WTC11 (cell line): ENCODE measurements around the gene AFG3L2. TPM values are rescaled to one million over a fixed set of nuclear protein-coding genes. Genes with fewer than 3 reads are reported as not detected.

ENCODE experiments used
- ATAC-seq: fragments of 200-7000 bp; cut with Tn5 transposase; 2 replicates; pipeline ENCODE4 v1.10.0; 2021; ENCODE audit warnings: mild to moderate bottlenecking, moderate library complexity
- CTCF ChIA-PET: fragments of 300-600 bp; sonication (Branson Sonifier 250); formaldehyde crosslinking; loops from one replicate; lab custom pipeline; 2021; ENCODE audit warnings: antibody characterized with exemption; lab: Charles Lee
- POLR2A ChIA-PET: fragments of 350-600 bp; sonication (Branson Sonifier 250); formaldehyde crosslinking; loops from one replicate; lab custom pipeline; 2021; ENCODE audit warnings: antibody characterized with exemption; lab: Charles Lee
- DNase-seq: peaks from one replicate; pipeline ENCODE4 v3.0.0; 2021; ENCODE audit warnings: low spot score
- H3K27ac Mint-ChIP-seq: 2 replicates; pipeline ENCODE4 v1.8.0; 2021; ENCODE audit warnings: mixed read lengths
- H3K27me3 Mint-ChIP-seq: 2 replicates; pipeline ENCODE4 v1.8.0; 2021; ENCODE audit warnings: low read depth, mild to moderate bottlenecking, moderate library complexity, mixed read lengths
- H3K36me3 Mint-ChIP-seq: 2 replicates; pipeline ENCODE4 v1.8.0; 2021; ENCODE audit warnings: mixed read lengths
- H3K4me1 Mint-ChIP-seq: 2 replicates; pipeline ENCODE4 v1.8.0; 2022; ENCODE audit warnings: mixed read lengths
- H3K4me3 Mint-ChIP-seq: 2 replicates; pipeline ENCODE4 v1.8.0; 2021; ENCODE audit warnings: mild to moderate bottlenecking, moderate library complexity, mixed read lengths
- H3K9me3 Mint-ChIP-seq: 2 replicates; pipeline ENCODE4 v1.8.0; 2021; ENCODE audit warnings: mixed read lengths
- CBFB ChIP-seq: sonication (generic); formaldehyde crosslinking; IDR thresholded peaks from 2 replicates; pipeline ENCODE4 v1.8.1; 2022; ENCODE audit warnings: mild to moderate bottlenecking, low read depth, missing genetic modification reagents
- CREB1 ChIP-seq: sonication (generic); formaldehyde crosslinking; IDR thresholded peaks from 2 replicates; pipeline ENCODE4 v1.8.0; 2023; ENCODE audit warnings: mild to moderate bottlenecking, missing genetic modification reagents
- CREM ChIP-seq: sonication (generic); formaldehyde crosslinking; IDR thresholded peaks from 2 replicates; pipeline ENCODE4 v1.8.1; 2022; ENCODE audit warnings: mild to moderate bottlenecking, missing genetic modification reagents, moderate library complexity
- ESRRA ChIP-seq: sonication (generic); formaldehyde crosslinking; IDR thresholded peaks from 2 replicates; pipeline ENCODE4 v1.8.1; 2022; ENCODE audit warnings: mild to moderate bottlenecking, missing genetic modification reagents, borderline replicate concordance
- JUN ChIP-seq: sonication (generic); formaldehyde crosslinking; IDR thresholded peaks from 2 replicates; pipeline ENCODE4 v1.8.0; 2023; ENCODE audit warnings: mild to moderate bottlenecking, missing genetic modification reagents
- NR2C2 ChIP-seq: sonication (generic); formaldehyde crosslinking; IDR thresholded peaks from 2 replicates; pipeline ENCODE4 v1.8.0; 2022; ENCODE audit warnings: mild to moderate bottlenecking, missing genetic modification reagents
- OVOL2 ChIP-seq: fragments of 250-450 bp; sonication (Bioruptor Pico); IDR thresholded peaks from 2 replicates; pipeline ENCODE4 v1.9.0; 2021; ENCODE audit warnings: mild to moderate bottlenecking, borderline replicate concordance
- SMAD3 ChIP-seq: sonication (generic); formaldehyde crosslinking; IDR thresholded peaks from 2 replicates; pipeline ENCODE4 v1.8.0; 2022; ENCODE audit warnings: missing genetic modification reagents, mild to moderate bottlenecking, borderline replicate concordance
- SMAD4 ChIP-seq: sonication (generic); formaldehyde crosslinking; IDR thresholded peaks from 2 replicates; pipeline ENCODE4 v1.8.0; 2022; ENCODE audit warnings: mild to moderate bottlenecking, missing genetic modification reagents
- TCF7 ChIP-seq: sonication (generic); formaldehyde crosslinking; IDR thresholded peaks from 2 replicates; pipeline ENCODE4 v1.8.0; 2022; ENCODE audit warnings: mild to moderate bottlenecking, low read depth, missing genetic modification reagents, moderate library complexity
- TEAD1 ChIP-seq: sonication (generic); formaldehyde crosslinking; IDR thresholded peaks from 2 replicates; pipeline ENCODE4 v1.8.0; 2022; ENCODE audit warnings: mild to moderate bottlenecking, missing genetic modification reagents
- ZNF219 ChIP-seq: sonication (generic); formaldehyde crosslinking; IDR thresholded peaks from 2 replicates; pipeline ENCODE4 v1.8.0; 2023; ENCODE audit warnings: missing genetic modification reagents, mild to moderate bottlenecking, borderline replicate concordance
- ZNF232 ChIP-seq: sonication (generic); formaldehyde crosslinking; IDR thresholded peaks from 2 replicates; pipeline ENCODE4 v1.8.0; 2022; ENCODE audit warnings: mild to moderate bottlenecking, missing genetic modification reagents
- ZNF416 ChIP-seq: fragments of 250-450 bp; sonication (Bioruptor Pico); IDR thresholded peaks from 2 replicates; pipeline ENCODE4 v1.9.0; 2021; ENCODE audit warnings: mild to moderate bottlenecking, inconsistent platforms
- total RNA-seq: library from RNA; stranded (reverse); gene quantifications from 3 replicates; pipeline ENCODE4 v1.2.3, GENCODE V29; 2021
- TF ChIP-seq, protein P1 (sequence below): sonication (generic); formaldehyde crosslinking; IDR thresholded peaks from 2 replicates; pipeline ENCODE4 v1.8.1; 2022; ENCODE audit warnings: low read depth, mild to moderate bottlenecking, moderate library complexity, missing genetic modification reagents, borderline replicate concordance
- TF ChIP-seq, protein P2 (sequence below): sonication (generic); formaldehyde crosslinking; IDR thresholded peaks from 2 replicates; pipeline ENCODE4 v1.8.1; 2023; ENCODE audit warnings: mild to moderate bottlenecking, moderate library complexity, missing genetic modification reagents
- TF ChIP-seq, protein P3 (sequence below): fragments of 250-450 bp; sonication (Bioruptor Pico); IDR thresholded peaks from 2 replicates; pipeline ENCODE4 v1.8.0; 2021; ENCODE audit warnings: mild to moderate bottlenecking
- TF ChIP-seq, protein P4 (sequence below): fragments of 250-450 bp; sonication (Bioruptor Pico); IDR thresholded peaks from 2 replicates; pipeline ENCODE4 v1.9.0; 2021; ENCODE audit warnings: mild to moderate bottlenecking
- TF ChIP-seq, protein P5 (sequence below): sonication (generic); formaldehyde crosslinking; IDR thresholded peaks from 2 replicates; pipeline ENCODE4 v1.8.1; 2023; ENCODE audit warnings: mild to moderate bottlenecking, missing genetic modification reagents
- TF ChIP-seq, protein P6 (sequence below): sonication (generic); formaldehyde crosslinking; IDR thresholded peaks from 2 replicates; pipeline ENCODE4 v1.8.0; 2022; ENCODE audit warnings: mild to moderate bottlenecking, missing genetic modification reagents
- TF ChIP-seq, protein P7 (sequence below): sonication (generic); formaldehyde crosslinking; IDR thresholded peaks from 2 replicates; pipeline ENCODE4 v1.8.1; 2022; ENCODE audit warnings: mild to moderate bottlenecking, missing genetic modification reagents, moderate library complexity, borderline replicate concordance

Gene AFG3L2
- total RNA-seq, 1 experiment from 2014 or later = 109 TPM

DNA sequence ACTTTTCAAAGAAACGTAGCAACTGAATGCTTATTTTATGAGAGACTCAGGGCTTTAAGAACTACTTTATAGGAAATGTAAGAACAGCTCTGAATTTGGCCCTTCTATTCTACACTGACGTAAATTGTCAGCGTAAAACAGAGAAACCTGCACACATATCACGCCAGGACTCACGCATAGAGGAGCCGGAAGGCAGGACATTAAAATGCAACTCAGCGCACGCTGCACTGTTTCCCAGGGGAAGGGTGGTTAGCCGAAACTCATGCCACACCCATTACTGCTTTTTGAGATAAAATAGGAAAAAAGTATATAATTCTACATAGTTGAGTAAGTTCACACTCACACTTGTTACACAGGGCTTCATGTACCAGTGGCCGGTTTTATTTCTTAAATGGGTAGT, 61.5 kb downstream of the AFG3L2 start:
- TF ChIP-seq ZNF232 (CRISPR knock-in tag) (no peak), CREM (CRISPR knock-in tag) (no peak), CBFB (CRISPR knock-in tag) (no peak), TCF7 (CRISPR knock-in tag) (no peak), SMAD4 (CRISPR knock-in tag) (no peak), ZNF219 (CRISPR knock-in tag) (no peak), JUN (CRISPR knock-in tag) (no peak), NR2C2 (CRISPR knock-in tag) (no peak)
- TF ChIP-seq, protein P1, sequence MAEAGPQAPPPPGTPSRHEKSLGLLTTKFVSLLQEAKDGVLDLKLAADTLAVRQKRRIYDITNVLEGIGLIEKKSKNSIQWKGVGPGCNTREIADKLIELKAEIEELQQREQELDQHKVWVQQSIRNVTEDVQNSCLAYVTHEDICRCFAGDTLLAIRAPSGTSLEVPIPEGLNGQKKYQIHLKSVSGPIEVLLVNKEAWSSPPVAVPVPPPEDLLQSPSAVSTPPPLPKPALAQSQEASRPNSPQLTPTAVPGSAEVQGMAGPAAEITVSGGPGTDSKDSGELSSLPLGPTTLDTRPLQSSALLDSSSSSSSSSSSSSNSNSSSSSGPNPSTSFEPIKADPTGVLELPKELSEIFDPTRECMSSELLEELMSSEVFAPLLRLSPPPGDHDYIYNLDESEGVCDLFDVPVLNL (CRISPR knock-in tag) = no peak
- TF ChIP-seq, protein P2, sequence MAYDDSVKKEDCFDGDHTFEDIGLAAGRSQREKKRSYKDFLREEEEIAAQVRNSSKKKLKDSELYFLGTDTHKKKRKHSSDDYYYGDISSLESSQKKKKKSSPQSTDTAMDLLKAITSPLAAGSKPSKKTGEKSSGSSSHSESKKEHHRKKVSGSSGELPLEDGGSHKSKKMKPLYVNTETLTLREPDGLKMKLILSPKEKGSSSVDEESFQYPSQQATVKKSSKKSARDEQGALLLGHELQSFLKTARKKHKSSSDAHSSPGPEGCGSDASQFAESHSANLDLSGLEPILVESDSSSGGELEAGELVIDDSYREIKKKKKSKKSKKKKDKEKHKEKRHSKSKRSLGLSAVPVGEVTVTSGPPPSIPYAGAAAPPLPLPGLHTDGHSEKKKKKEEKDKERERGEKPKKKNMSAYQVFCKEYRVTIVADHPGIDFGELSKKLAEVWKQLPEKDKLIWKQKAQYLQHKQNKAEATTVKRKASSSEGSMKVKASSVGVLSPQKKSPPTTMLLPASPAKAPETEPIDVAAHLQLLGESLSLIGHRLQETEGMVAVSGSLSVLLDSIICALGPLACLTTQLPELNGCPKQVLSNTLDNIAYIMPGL (CRISPR knock-in tag) = no peak
- TF ChIP-seq, protein P3, sequence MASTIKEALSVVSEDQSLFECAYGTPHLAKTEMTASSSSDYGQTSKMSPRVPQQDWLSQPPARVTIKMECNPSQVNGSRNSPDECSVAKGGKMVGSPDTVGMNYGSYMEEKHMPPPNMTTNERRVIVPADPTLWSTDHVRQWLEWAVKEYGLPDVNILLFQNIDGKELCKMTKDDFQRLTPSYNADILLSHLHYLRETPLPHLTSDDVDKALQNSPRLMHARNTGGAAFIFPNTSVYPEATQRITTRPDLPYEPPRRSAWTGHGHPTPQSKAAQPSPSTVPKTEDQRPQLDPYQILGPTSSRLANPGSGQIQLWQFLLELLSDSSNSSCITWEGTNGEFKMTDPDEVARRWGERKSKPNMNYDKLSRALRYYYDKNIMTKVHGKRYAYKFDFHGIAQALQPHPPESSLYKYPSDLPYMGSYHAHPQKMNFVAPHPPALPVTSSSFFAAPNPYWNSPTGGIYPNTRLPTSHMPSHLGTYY = no peak
- TF ChIP-seq, protein P4, sequence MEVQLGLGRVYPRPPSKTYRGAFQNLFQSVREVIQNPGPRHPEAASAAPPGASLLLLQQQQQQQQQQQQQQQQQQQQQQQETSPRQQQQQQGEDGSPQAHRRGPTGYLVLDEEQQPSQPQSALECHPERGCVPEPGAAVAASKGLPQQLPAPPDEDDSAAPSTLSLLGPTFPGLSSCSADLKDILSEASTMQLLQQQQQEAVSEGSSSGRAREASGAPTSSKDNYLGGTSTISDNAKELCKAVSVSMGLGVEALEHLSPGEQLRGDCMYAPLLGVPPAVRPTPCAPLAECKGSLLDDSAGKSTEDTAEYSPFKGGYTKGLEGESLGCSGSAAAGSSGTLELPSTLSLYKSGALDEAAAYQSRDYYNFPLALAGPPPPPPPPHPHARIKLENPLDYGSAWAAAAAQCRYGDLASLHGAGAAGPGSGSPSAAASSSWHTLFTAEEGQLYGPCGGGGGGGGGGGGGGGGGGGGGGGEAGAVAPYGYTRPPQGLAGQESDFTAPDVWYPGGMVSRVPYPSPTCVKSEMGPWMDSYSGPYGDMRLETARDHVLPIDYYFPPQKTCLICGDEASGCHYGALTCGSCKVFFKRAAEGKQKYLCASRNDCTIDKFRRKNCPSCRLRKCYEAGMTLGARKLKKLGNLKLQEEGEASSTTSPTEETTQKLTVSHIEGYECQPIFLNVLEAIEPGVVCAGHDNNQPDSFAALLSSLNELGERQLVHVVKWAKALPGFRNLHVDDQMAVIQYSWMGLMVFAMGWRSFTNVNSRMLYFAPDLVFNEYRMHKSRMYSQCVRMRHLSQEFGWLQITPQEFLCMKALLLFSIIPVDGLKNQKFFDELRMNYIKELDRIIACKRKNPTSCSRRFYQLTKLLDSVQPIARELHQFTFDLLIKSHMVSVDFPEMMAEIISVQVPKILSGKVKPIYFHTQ (CRISPR knock-in tag) = no peak
- H3K4me3 Mint-ChIP-seq = no peak overlapping the region
- peaks cover 57% of the 10 kb centered on the region for H3K36me3 Mint-ChIP-seq
- no peak for ATAC-seq
- H3K27ac Mint-ChIP-seq = peak overlapping the region; percentile 65
- H3K9me3 Mint-ChIP-seq = peaks cover 5% of the 10 kb centered on the region
- no peak for DNase-seq
- ChIA-PET POLR2A (no interaction called here), CTCF (interaction anchor here (1.2 to 3.4 kb wide), 3 partner anchors 13 to 43 kb away, joined by 3 to 32 read pairs (median 5); no protein-coding TSS in a partner anchor)
- peaks cover 17% of the 10 kb centered on the region for H3K4me1 Mint-ChIP-seq
- no peaks in the 10 kb centered on the region for H3K27me3 Mint-ChIP-seq

DNA sequence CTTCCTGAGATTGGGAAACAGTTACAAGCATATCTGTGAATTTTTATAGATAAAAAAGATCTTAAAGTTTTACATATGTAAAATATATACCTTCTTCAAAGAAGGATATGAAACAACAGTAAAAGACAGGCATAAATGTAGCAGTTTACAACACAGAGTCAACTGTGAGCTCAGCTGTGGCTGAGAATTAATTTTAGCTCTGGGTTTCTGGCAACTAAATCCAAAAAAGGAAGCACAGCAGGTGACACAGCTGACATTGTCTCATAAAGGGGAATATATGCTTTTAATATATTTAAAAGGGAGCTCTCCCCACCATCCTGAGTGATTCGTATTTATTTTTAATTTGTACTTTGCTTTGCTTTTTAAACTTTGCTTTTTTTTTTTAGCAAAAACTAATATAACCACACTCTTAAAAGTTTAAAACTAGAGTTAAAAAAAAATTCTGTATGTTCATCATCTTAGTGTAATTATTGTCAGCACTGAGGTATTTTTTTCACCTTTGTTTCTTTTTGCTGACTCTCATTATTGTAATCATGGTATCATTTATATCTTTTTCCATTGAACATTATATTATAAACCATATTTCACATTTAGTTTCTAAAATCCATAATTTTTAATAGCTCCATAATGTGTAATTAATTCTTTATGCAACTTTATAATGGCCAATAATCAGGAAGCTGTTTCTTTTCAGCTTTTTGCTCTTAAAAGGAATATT, 62.3 kb downstream of the AFG3L2 start:
- peaks cover 20% of the 10 kb centered on the region for H3K4me1 Mint-ChIP-seq
- no peak overlapping the region for H3K27ac Mint-ChIP-seq
- no peak for DNase-seq
- peaks cover 58% of the 10 kb centered on the region for H3K36me3 Mint-ChIP-seq
- no peak for ATAC-seq
- peaks cover 5% of the 10 kb centered on the region for H3K9me3 Mint-ChIP-seq
- ChIA-PET POLR2A (interaction anchor here (1.5 kb wide), 1 partner anchor 62 kb away, joined by 5 read pairs; the partner anchor contains the start of gene AFG3L2), CTCF (interaction anchor here (1.2 to 3.4 kb wide), 5 partner anchors 13 to 46 kb away, joined by 3 to 32 read pairs (median 6); no protein-coding TSS in a partner anchor)
- H3K27me3 Mint-ChIP-seq = no peaks in the 10 kb centered on the region
- no peak overlapping the region for H3K4me3 Mint-ChIP-seq
- TF ChIP-seq OVOL2 (CRISPR knock-in tag) = no peak
- TF ChIP-seq, protein P5, sequence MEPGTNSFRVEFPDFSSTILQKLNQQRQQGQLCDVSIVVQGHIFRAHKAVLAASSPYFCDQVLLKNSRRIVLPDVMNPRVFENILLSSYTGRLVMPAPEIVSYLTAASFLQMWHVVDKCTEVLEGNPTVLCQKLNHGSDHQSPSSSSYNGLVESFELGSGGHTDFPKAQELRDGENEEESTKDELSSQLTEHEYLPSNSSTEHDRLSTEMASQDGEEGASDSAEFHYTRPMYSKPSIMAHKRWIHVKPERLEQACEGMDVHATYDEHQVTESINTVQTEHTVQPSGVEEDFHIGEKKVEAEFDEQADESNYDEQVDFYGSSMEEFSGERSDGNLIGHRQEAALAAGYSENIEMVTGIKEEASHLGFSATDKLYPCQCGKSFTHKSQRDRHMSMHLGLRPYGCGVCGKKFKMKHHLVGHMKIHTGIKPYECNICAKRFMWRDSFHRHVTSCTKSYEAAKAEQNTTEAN (CRISPR knock-in tag) = no peak
- no peak for TF ChIP-seq TEAD1 (CRISPR knock-in tag)
- TF ChIP-seq, protein P6, sequence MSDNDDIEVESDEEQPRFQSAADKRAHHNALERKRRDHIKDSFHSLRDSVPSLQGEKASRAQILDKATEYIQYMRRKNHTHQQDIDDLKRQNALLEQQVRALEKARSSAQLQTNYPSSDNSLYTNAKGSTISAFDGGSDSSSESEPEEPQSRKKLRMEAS (CRISPR knock-in tag) = no peak
- TF ChIP-seq, protein P7, sequence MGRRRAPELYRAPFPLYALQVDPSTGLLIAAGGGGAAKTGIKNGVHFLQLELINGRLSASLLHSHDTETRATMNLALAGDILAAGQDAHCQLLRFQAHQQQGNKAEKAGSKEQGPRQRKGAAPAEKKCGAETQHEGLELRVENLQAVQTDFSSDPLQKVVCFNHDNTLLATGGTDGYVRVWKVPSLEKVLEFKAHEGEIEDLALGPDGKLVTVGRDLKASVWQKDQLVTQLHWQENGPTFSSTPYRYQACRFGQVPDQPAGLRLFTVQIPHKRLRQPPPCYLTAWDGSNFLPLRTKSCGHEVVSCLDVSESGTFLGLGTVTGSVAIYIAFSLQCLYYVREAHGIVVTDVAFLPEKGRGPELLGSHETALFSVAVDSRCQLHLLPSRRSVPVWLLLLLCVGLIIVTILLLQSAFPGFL = no peak
- TF ChIP-seq SMAD3 (CRISPR knock-in tag) = no peak
- no peak for TF ChIP-seq CREB1 (CRISPR knock-in tag)
- no peak for TF ChIP-seq ZNF416
- TF ChIP-seq TCF7 (CRISPR knock-in tag) = no peak
- TF ChIP-seq ESRRA = no peak
- TF ChIP-seq, protein P1 (CRISPR knock-in tag) = no peak
